HG02884 (cell line): ENCODE data around the gene ZNF652.
"Not testable (repeated sequence)": the region's sequence is repeated elsewhere in the genome, so short reads cannot be mapped to it uniquely, and the experiment has no call there.

Source experiments
- ATAC-seq: cut with Tn5 transposase; IDR thresholded peaks from one replicate; pipeline ENCODE4 v1.9.1; 2021; ENCODE audit warnings: mild to moderate bottlenecking, moderate library complexity; ENCODE audit not compliant: unreplicated experiment

Gene ZNF652

GRCh38 chr17:49387498-49388289, 25.6 kb upstream of the ZNF652 start:
- ATAC-seq: no peak

GRCh38 chr17:49386373-49386772, 24.3 kb upstream of the ZNF652 start:
- no peak for ATAC-seq

DNA sequence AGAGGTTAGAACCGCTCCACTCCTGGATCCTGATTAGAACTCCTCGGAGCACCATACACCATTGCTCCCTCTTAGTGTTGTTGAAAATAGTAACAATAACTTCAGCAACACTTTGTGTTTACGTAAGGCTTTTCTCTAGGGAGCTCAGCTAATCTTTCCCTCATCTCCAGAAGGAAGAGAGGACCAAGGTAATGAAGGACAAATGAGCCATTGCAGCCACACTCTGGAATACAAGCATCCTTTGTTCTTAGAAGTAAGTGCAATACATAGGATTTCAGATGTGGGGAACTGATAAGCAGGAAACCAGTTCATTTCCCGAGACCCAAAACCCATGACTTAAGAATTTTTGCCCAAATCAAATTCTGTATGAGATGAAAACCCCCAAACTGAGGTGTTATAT, 22.9 kb upstream of the ZNF652 start:
- ATAC-seq: no peak

DNA sequence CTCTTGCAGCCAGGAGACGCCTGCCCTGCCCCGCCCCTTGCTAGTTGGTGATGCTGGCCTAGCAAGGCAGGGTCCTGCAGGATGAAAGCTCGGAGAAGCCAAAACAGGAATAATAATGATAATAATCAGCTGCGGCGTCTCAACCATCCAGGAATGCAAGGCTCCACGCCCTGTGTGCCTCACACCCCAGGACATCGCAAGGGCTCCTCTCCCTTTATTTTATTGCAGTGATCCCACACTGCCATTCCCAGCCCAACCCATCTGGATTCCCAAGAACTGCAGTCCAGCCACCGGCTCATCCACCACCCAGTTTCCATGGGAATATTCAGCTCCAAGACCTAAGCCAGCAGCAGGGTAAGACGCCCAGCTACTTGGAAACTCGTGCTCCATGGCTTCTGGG, 21.0 kb upstream of the ZNF652 start:
- ATAC-seq: no peak

- ATAC-seq: no peak
Measured at GRCh38 chr17:49382556-49382955, 20.5 kb upstream of the ZNF652 start.

DNA sequence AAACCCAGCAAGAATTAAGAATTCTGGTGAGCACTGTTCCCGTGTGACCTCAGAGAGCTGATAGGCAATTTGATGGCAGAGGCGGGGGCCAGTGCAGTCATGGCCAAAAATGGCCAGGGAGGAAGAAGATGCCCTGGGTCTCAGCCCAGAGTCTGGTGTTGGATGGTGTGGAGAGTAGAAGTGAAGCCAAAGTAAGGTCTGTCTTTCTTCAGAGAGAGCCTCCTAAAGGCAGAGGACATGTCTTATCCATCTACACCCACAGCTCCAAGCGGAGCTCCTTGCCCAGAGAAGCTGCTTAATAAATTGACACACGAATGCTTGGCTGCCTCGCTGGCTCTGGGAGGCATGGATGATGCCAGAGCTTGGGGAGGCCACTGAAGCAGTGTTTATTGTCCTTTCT, 19.7 kb upstream of the ZNF652 start:
- no peak for ATAC-seq

DNA sequence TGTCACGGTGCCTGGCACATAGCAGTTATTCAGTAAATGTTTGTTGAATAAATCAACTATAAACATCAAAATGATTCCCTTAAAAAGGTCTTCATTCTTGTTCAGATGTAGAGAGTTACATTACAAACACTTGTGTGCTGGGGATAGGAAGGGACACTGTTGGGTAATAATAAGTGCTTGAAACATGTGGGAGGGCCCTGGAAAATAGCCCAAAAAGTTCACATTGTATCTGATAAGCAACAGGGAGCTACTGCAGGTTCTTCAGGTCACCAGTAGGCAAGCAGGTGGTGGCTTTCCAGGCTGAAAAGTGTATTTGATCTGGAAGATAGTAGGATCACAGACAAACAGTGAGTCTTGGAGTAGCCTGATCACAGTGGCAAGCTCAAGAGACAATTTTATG, 19.0 kb upstream of the ZNF652 start:
- no peak for ATAC-seq

DNA sequence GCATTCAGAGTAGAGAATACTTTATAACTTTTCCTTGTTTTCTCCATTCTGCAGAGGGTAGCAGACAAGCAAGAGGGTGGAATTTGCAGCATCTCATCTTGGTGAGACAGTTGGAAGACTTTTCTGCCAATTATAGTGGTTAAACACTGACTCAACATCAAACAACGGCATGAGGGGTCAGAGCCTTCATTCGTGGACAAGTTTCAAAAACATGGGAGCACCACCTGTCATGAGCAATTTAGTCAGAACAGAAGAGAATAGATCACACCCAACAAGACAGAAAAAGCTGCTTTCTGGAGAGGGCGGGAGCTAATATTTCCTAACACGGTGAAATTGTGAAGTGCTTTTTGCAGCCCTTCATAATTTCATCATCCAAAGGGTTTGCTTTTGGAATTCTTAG, 17.9 kb upstream of the ZNF652 start:
- ATAC-seq: no peak

DNA sequence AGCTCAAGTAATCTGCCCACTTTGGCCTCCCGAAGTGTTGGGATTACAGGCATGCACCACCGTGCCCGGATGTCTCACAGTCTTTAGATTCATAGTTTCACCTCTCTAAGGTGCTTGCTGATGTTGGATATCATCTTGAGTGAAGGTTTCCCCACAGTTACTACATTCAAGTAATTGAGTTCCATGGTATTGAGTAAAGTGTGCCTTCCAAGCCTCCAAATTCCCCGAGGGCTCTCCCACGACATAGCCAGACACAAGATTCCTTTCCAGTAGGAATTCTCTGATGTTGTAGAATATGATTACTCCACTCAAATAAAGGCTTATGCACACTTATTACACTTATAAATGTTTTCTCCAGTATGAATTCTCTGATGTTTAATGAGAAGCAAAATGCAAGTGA, 16.3 kb upstream of the ZNF652 start:
- ATAC-seq: no peak

DNA sequence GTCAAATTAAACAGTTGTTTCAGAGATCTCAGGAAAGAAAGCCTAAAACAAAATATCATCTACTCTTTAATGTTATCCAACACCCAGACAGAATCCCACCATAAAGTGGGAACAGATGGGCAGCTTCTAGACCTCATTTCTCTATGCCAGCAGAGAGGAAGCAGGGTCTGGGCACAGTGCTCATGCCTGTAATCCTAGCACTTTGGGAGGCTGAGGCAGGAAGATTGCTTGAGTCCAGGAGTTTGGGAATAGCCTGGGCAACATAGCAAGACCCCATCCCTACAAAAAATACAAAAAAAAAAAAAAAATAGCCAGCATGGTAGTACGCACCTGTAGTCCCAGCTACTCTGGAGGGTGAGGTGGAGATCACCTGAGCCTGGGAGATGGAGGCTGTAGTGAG, 13.5 kb upstream of the ZNF652 start:
- ATAC-seq: no peak

GRCh38 chr17:49373115-49373514, 11.1 kb upstream of the ZNF652 start:
- ATAC-seq: no peak

- ATAC-seq: no peak
Measured at GRCh38 chr17:49372425-49372824, 10.4 kb upstream of the ZNF652 start.

DNA sequence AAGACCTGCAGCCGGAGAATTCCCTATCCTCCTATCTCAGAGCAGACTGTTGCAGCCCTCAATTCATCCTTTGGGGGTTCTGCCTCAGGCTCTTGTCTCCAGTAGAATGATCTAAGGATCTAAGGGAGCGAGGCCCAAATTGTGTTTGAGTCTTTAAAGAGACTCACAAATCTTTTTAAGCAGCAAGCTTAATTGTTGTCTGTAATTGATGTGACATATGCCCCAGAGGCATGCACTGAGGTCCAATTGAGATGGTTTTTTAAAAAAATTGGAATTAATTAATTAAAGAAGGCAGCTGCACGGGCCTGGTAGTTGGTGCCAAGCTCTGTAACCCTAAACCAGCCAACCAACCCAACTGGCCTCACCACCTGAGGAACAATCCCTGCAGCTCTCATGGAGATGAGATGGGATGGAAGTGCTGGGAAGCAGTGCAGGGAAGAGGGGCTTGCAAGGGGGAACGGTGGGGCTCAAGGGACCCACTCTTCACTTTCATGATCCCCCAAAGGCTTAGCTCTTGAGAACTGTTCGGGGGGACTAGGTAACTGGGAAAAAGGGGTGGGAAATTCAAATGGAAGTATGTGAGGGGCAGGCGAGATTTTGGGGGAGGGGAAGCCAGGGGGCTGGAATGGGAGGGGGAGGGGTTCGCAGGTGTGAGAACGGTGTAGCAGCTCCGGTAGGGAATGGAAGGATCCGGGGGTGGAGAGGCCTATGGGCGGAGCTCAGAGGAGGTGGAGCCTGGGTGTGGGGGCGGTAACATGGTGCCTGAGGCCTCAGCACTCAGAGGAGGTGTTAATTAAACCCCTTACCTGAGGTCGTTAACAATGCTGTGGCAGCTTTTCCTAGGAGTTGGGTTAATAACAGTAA, 9.2 kb upstream of the ZNF652 start:
- no peak for ATAC-seq

- no peak for ATAC-seq
Measured at GRCh38 chr17:49369760-49370159, 7.7 kb upstream of the ZNF652 start.

GRCh38 chr17:49369089-49369488, 7.0 kb upstream of the ZNF652 start:
- no peak for ATAC-seq

DNA sequence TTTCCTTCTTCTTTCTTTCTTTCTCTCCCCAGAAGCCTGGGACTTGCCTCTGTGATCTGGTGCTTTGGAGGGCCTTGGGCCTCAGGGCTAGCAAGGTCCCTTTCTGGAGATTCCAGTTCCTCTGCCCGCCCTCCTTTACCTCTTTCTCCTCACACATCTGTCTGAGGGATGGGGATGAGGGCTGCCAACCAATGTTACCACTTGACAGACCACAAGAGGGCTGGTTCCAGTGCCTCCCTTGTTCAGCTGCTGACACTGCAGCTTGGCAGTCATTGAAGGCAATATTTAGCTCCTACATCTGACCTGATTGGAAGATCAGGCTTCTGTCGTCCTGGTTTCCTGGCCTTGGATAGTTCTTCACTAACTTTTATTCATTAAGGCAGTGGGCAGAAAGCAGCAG, 3.6 kb upstream of the ZNF652 start:
- no peak for ATAC-seq

- ATAC-seq: not testable (repeated sequence)
Measured at GRCh38 chr17:49365126-49365525, 3.1 kb upstream of the ZNF652 start.

- no peak for ATAC-seq
Measured at GRCh38 chr17:49364119-49364518, 2.1 kb upstream of the ZNF652 start.

DNA sequence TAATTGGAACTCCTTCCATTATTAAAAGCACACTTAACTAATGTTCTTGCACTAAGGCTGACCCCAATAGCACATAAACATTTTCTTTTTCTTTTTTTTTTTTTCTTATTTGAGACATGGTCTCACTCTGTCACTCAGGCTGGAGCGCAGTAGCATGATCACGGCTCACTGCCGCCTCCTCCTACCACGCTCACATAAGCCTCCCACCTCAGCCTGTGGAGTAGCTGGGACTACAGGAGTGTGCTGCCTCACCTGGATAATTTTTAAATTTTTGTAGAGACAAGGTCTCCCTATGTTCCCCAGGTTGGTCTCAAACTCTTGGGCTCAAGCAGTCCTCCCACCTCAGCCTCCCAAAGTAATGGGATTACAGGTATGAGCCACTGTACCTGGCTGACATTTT, 1.2 kb upstream of the ZNF652 start:
- no peak for ATAC-seq

DNA sequence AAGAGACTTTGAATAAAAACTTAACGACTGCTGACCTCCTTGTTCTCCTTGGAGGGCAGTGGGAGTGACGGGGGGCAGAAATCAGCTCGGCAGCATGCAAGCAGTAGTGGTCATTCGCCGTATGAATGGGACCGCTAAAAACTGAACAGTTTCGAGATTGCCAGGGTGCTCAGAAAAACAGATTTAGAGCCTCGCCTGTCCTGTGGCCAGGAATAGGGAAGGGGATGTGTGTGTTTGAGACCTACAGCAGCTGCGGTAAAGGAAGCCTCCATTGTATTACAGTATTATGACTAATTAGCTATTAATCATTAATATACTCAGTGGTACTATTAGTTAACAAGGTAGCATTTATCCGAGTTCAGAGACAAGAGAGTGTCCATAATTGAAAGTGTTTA, 670 bp upstream of the ZNF652 start:
- ATAC-seq: no peak

GRCh38 chr17:49361129-49361901, 735 bp downstream of the ZNF652 start:
- no peak for ATAC-seq

DNA sequence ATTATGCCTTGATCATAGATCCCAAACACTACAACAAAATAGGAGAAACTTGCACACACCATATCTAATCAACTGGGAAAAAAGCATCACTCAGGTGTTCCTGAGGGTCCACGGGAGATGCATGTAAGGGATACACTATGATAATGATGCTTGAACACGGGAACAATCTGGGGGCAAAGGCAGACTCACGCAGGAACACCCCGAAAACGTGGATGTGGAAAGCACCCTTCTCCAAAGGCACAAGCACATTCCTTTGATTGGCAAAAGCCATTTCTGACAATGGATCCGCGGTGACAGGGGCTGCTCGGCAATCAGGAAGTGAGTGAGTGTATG, 1.3 kb downstream of the ZNF652 start:
- no peak for ATAC-seq
